Activated CD4-positive, alpha-beta T cell treated with anti-CD3 and anti-CD28 coated beads, Interleukin-2, amount 50 U/mL, for 1 hour (primary cell): Measurements from ENCODE around the gene LILRA6.
"Not testable (repeated sequence)": the region's sequence is repeated elsewhere in the genome, so short reads cannot be mapped to it uniquely, and the experiment has no call there.

Experiments
- DNase-seq: peaks from one replicate; pipeline ENCODE4 v3.0.0-alpha.2; 2020

The LILRA6 gene

GRCh38 chr19:54262066-54262465 is 19.5 kb upstream of the LILRA6 start:
- DNase-seq = no peak

GRCh38 chr19:54257116-54257480 is 14.5 kb upstream of the LILRA6 start, which contains the start of gene LILRB5:
TSS of gene LILRB5 (minus strand) at chr19:54257273. CDS start at chr19:54257193, 80 bp downstream.
- no peak for DNase-seq

GRCh38 chr19:54256250-54257115 is 13.9 kb upstream of the LILRA6 start:
- no peak for DNase-seq

GRCh38 chr19:54255105-54255775 is 12.7 kb upstream of the LILRA6 start:
- DNase-seq = no peak

GRCh38 chr19:54254195-54254906 is 11.8 kb upstream of the LILRA6 start:
- DNase-seq = no peak

GRCh38 chr19:54253331-54254194 is 11.0 kb upstream of the LILRA6 start:
- no peak for DNase-seq

GRCh38 chr19:54252845-54253244 is 10.3 kb upstream of the LILRA6 start:
- DNase-seq = no peak

GRCh38 chr19:54252243-54252642 is 9.7 kb upstream of the LILRA6 start:
- DNase-seq = no peak

- no peak for DNase-seq
Observed at GRCh38 chr19:54248016-54248601, 5.5 kb upstream of the LILRA6 start.

GRCh38 chr19:54247106-54247930 is 4.7 kb upstream of the LILRA6 start:
- DNase-seq = no peak

- DNase-seq = no peak
Observed at GRCh38 chr19:54245936-54246335, 3.3 kb upstream of the LILRA6 start.

- not testable (repeated sequence) for DNase-seq
Observed at GRCh38 chr19:54243809-54244208, 1.2 kb upstream of the LILRA6 start.

- DNase-seq = not testable (repeated sequence)
Observed at GRCh38 chr19:54242234-54242633, 356 bp downstream of the LILRA6 start.

GRCh38 chr19:54240372-54241336 is 1.9 kb downstream of the LILRA6 start:
- DNase-seq = not testable (repeated sequence)

- not testable (repeated sequence) for DNase-seq
Observed at GRCh38 chr19:54239491-54240371, 2.9 kb downstream of the LILRA6 start.

GRCh38 chr19:54233941-54234340 is 8.6 kb downstream of the LILRA6 start:
- no peak for DNase-seq

- peak; percentile 92 for DNase-seq
Observed at GRCh38 chr19:54231077-54231931, 11.3 kb downstream of the LILRA6 start.

- no peak for DNase-seq
Observed at GRCh38 chr19:54230031-54230430, 12.6 kb downstream of the LILRA6 start.
